ENCODE measurements around the gene VASP. TPM values are rescaled to one million over a fixed set of nuclear protein-coding genes. Genes with fewer than 3 reads are reported as not detected.

VASP gene
- total RNA-seq, 1 experiment from 2014 or later = 152 TPM

- Histone ChIP-seq H3K27me3 (ENCODE audit: insufficient read depth, low read length) (peaks cover 1% of the 10 kb centered on the region; the same call in 1 of the 2 replicates), H3K27ac (ENCODE audit: low read depth, low read length) (no peak overlapping the region), H3K9me2 (ENCODE audit: insufficient read depth) (no peaks in the 10 kb centered on the region), H2AFZ (ENCODE audit: low read depth, low read length, poor library complexity, severe bottlenecking) (no peak overlapping the region), H3K36me3 (ENCODE audit: control insufficient read depth in 1 of 2, insufficient read depth in 2 of 2, low read length in 2 of 2) (no peaks in the 10 kb centered on the region), H4K20me1 (ENCODE audit: insufficient read depth) (no peaks in the 10 kb centered on the region), H3K79me2 (ENCODE audit: insufficient read depth, low read length) (no peaks in the 10 kb centered on the region), H3K4me1 (ENCODE audit: control insufficient read depth in 1 of 2, insufficient read depth in 2 of 2, low read length in 2 of 2) (peaks cover 29 to 44% of the 10 kb centered on the region in 2 experiments; a peak in 3 of 4 replicates), H3K9ac (ENCODE audit: low read length) (no peak overlapping the region), H3K9me3 (ENCODE audit: control insufficient read depth in 1 of 2, insufficient read depth in 1 of 2, low read depth in 1 of 2, low read length in 2 of 2) (no peaks in the 10 kb centered on the region), H3K4me3 (replicated peaks in 1 of 2; ENCODE audit: low read depth in 1 of 2, low read length in 2 of 2) (no peak overlapping the region), H3K4me2 (ENCODE audit: low read length) (no peak overlapping the region)
- ATAC-seq = no peak
- TF ChIP-seq ELF1 (IDR thresholded peaks at IDR 0.05; ENCODE audit: borderline replicate concordance, low read depth) (no peak), ZNF274 (IDR thresholded peaks at IDR 0.05; ENCODE audit: low read depth, low read length) (no peak), SRF (IDR thresholded peaks at IDR 0.05; ENCODE audit: low read depth) (no peak), RAD21 (IDR thresholded peaks at IDR 0.05; ENCODE audit: low read depth) (no peak), SP1 (IDR thresholded peaks at IDR 0.05; ENCODE audit: low read depth) (no peak), SIN3A (IDR thresholded peaks at IDR 0.05; ENCODE audit: low read depth) (no peak), TCF7L2 (IDR thresholded peaks at IDR 0.05; ENCODE audit: borderline replicate concordance, extremely low read depth, insufficient read depth, insufficient read length) (no peak), JUND (IDR thresholded peaks at IDR 0.05) (no peak), CEBPB (IDR thresholded peaks at IDR 0.05; ENCODE audit: low read depth) (no peak), POLR2AphosphoS5 (IDR thresholded peaks at IDR 0.05; ENCODE audit: low read depth, low read length) (no peak), YY1 (IDR thresholded peaks at IDR 0.05; ENCODE audit: extremely low read depth, insufficient replicate concordance, low read depth, low read length) (no peak), EZH2phosphoT487 (IDR thresholded peaks at IDR 0.05; ENCODE audit: borderline replicate concordance) (no peak), EZH2 (IDR thresholded peaks at IDR 0.05) (no peak), ZFX (IDR thresholded peaks at IDR 0.05) (no peak), CTCF (IDR thresholded peaks at IDR 0.05 in 2 of 3, conservative IDR thresholded peaks at IDR 0.05 in 1 of 3; ENCODE audit: borderline replicate concordance in 1 of 3, insufficient read depth in 1 of 3, low read depth in 2 of 3, low read length in 2 of 3) (no peak), POLR2A (IDR thresholded peaks at IDR 0.05; ENCODE audit: borderline replicate concordance, extremely low read depth, insufficient read depth, insufficient read length) (no peak), ATF3 (IDR thresholded peaks at IDR 0.05) (no peak)
- no peak for DNase-seq (ENCODE audit: low read depth, low spot score)
- ChIA-PET CTCF (no interaction called here), RAD21 (ENCODE audit: low non-redundant PET in 1 of 2, low total read pairs in 2 of 2, uncharacterized antibody in 2 of 2, unreplicated experiment in 2 of 2) (no interaction called here), POLR2A (no interaction called here)
- BruUV-seq (replicated peaks) = no TSS peak
- intact Hi-C loops (cut with micrococcal nuclease) = no loop called here
These were observed 6.2 kb upstream of the VASP start for GRCh38 chr19:45500918-45501729.
